CD4-positive, alpha-beta memory T cell (primary cell): ENCODE data around the gene EML5. TPM values are rescaled to one million over a fixed set of nuclear protein-coding genes. Genes with fewer than 3 reads are reported as not detected.
"Not testable (repeated sequence)": the region's sequence is repeated elsewhere in the genome, so short reads cannot be mapped to it uniquely, and the experiment has no call there.

Source experiments
- CTCF ChIA-PET: fragments of 350-600 bp; sonication (Branson Sonifier 250); formaldehyde crosslinking; loops from one replicate; lab custom pipeline; 2021; ENCODE audit warnings: inconsistent platforms; ENCODE audit not compliant: partially characterized antibody; lab: Charles Lee
- POLR2A ChIA-PET: fragments of 350-600 bp; sonication (Branson Sonifier 250); formaldehyde crosslinking; loops from one replicate; lab custom pipeline; 2021; ENCODE audit not compliant: partially characterized antibody; lab: Charles Lee
- DNase-seq, 5 donors: peaks; one replicate each; pipeline versions ENCODE4 v3.0.0 to v3.0.0-alpha.2; 2020 to 2022; ENCODE audit warnings: mixed read lengths in 1 of 5
- H3K27ac ChIP-seq: one replicate; pipeline ENCODE4 v1.7.0; 2013; ENCODE audit warnings: low read depth, low read length
- H3K27me3 ChIP-seq: 2 replicates; pipeline ENCODE4 v1.7.0; 2013; ENCODE audit warnings: mild to moderate bottlenecking, low read length, moderate library complexity; ENCODE audit not compliant: insufficient read depth
- H3K36me3 ChIP-seq: 2 replicates; pipeline ENCODE4 v1.7.0; 2013; ENCODE audit warnings: mild to moderate bottlenecking, low read length, moderate library complexity; ENCODE audit not compliant: insufficient read depth
- H3K4me1 ChIP-seq: 2 replicates; pipeline ENCODE4 v1.7.0; 2013; ENCODE audit warnings: mild to moderate bottlenecking, low read length, moderate library complexity; ENCODE audit not compliant: insufficient read depth
- H3K4me3 ChIP-seq, 2 donors: one replicate each; pipeline ENCODE4 v1.7.0; 2013; ENCODE audit warnings: low read length in 2 of 2, mild to moderate bottlenecking in 1 of 2
- H3K9me3 ChIP-seq, 2 donors: one replicate each; pipeline ENCODE4 v1.7.0; 2013; ENCODE audit warnings: low read length in 2 of 2, control low read depth in 1 of 2; ENCODE audit not compliant: control insufficient read depth in 1 of 2
- H3K27ac Mint-ChIP-seq, 7 donors: one replicate each; pipeline ENCODE4 v1.8.0; 2020 to 2021; ENCODE audit warnings: mixed read lengths in 7 of 7, mild to moderate bottlenecking in 6 of 7, inconsistent platforms in 3 of 7, moderate library complexity in 3 of 7
- H3K27me3 Mint-ChIP-seq, 2 donors: one replicate each; pipeline ENCODE4 v1.8.0; 2020 to 2021; ENCODE audit warnings: mixed read lengths in 2 of 2
- H3K36me3 Mint-ChIP-seq, 2 donors: one replicate each; pipeline ENCODE4 v1.8.0; 2020 to 2021; ENCODE audit warnings: mixed read lengths in 2 of 2, inconsistent platforms in 1 of 2, mild to moderate bottlenecking in 1 of 2
- H3K4me1 Mint-ChIP-seq, 4 donors: one replicate each; pipeline ENCODE4 v1.8.0; 2020 to 2021; ENCODE audit warnings: mixed read lengths in 4 of 4, mild to moderate bottlenecking in 1 of 4
- H3K4me3 Mint-ChIP-seq, 8 donors: one replicate each; pipeline ENCODE4 v1.8.0; 2020 to 2021; ENCODE audit warnings: mixed read lengths in 8 of 8, mild to moderate bottlenecking in 7 of 8, moderate library complexity in 6 of 8, inconsistent platforms in 3 of 8
- H3K9me3 Mint-ChIP-seq, 8 donors: one replicate each; pipeline ENCODE4 v1.8.0; 2020 to 2021; ENCODE audit warnings: mixed read lengths in 8 of 8, mild to moderate bottlenecking in 5 of 8, inconsistent platforms in 3 of 8, moderate library complexity in 1 of 8
- intact Hi-C: fragments of 100-400 bp; cut with micrococcal nuclease; formaldehyde crosslinking; loops from one replicate; pipeline ENCODE4 v1.15.1; 2023
- polyA plus RNA-seq, 2 donors: library from polyadenylated mRNA; unstranded; fragments of 300-500 nt; fragmentation: Illumina TruSeq; gene quantifications; one replicate each; pipeline ENCODE4 v1.2.3, GENCODE V29; 2021
- total RNA-seq, 2 experiments: library from RNA; stranded (reverse); gene quantifications; one replicate each; pipeline ENCODE4 v1.2.3, GENCODE V29; 2021

EML5 gene
- total and polyA plus RNA-seq, 4 experiments from 2014 or later: 0.46 to 5.6 (median 3.1) TPM

DNA sequence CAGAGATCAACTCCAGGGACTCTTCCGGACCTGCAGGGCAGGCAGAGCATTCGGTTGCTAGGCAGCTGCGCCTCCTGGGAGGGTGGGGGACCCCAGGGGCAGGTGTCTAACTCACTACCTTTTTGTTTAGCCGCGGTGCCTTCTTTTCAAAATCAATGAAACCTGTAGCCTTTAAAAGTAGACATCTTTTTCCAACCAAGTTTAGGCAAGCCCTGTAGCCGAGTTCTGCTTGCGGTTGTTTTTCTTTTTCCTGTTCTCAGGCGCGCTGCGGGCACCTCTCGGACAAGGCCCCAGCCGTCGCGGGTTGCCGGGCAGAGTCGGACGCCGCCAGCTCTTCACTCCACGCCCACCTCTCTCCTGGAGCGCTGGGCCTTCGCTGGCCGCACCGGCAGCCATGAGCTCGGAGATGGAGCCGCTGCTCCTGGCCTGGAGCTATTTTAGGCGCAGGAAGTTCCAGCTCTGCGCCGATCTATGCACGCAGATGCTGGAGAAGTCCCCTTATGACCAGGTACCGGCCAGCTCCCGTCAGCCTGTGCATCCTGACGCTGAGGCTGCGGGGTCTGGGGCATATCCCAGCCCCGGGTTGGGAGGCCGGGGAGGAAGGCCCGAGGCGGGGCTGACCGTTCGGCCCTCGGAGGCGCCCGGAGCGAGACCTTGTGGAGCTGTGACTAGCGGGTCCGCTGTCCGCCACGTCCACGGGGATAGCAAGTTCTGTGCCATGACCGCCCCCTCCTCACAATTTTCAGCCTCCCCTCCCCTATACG is 31.7 kb upstream of the EML5 start, which contains the start of gene TTC8:
Gene TTC8 (plus strand): TSS at position 338 of the 764 bp plus-strand sequence. CDS start 57 bp downstream, at position 395.
- Histone ChIP-seq H3K27me3 (no peaks in the 10 kb centered on the region), H3K9me3 (no peaks in the 10 kb centered on the region), H3K4me1 (peaks cover 11% of the 10 kb centered on the region), H3K36me3 (no peaks in the 10 kb centered on the region), H3K4me3 (peak within 1 kb of the TSS; percentile 60 to 67), H3K27ac (peak within 1 kb of the TSS; percentile 66)
- peaks cover 0 to 8% of the 10 kb centered on the region in 2 donors for H3K27me3 Mint-ChIP-seq
- intact Hi-C loops: loop anchor here (1.0 to 10.0 kb wide), 4 partner anchors 32 to 1506 kb away; partner anchors contain the start of genes EFCAB11, EML5, NRDE2 and TDP1
- H3K36me3 Mint-ChIP-seq: peaks cover 0 to 1% of the 10 kb centered on the region in 2 donors
- peak within 1 kb of the TSS; percentile 86 to 95 (median 90) for H3K4me3 Mint-ChIP-seq
- ChIA-PET POLR2A (interaction anchor here (0.7 to 2.2 kb wide), 5 partner anchors 12 to 1131 kb away, joined by 3 to 28 read pairs (median 3); partner anchors contain the start of genes EML5, GALC and TDP1), CTCF (interaction anchor here (0.9 to 1.8 kb wide), 2 partner anchors 32 to 33 kb away, joined by 3 to 6 read pairs; partner anchors contain the start of gene EML5)
- H3K4me1 Mint-ChIP-seq: peaks cover 5 to 14% (median 11%) of the 10 kb centered on the region in 4 donors
- H3K9me3 Mint-ChIP-seq: no peaks in the 10 kb centered on the region
- H3K27ac Mint-ChIP-seq: peak within 1 kb of the TSS; percentile 97 to 100 (median 99)
- peak; percentile 88 to 92 (median 90) for DNase-seq

GRCh38 chr14:88823968-88824313 is 31.2 kb upstream of the EML5 start:
- no peak for DNase-seq
- Mint-ChIP-seq H3K27ac (peak overlapping the region; percentile 97 to 100 (median 99)), H3K27me3 (peaks cover 3 to 12% of the 10 kb centered on the region in 2 donors), H3K4me1 (peaks cover 5 to 14% (median 11%) of the 10 kb centered on the region in 4 donors), H3K9me3 (no peaks in the 10 kb centered on the region), H3K36me3 (peaks cover 0 to 1% of the 10 kb centered on the region in 2 donors), H3K4me3 (peak overlapping the region; percentile 86 to 95 (median 90))
- Histone ChIP-seq H3K27ac (peak overlapping the region; percentile 66), H3K4me1 (peaks cover 11% of the 10 kb centered on the region), H3K9me3 (no peaks in the 10 kb centered on the region), H3K27me3 (no peaks in the 10 kb centered on the region), H3K36me3 (no peaks in the 10 kb centered on the region), H3K4me3 (peak overlapping the region; percentile 60 to 67)
- CTCF ChIA-PET: interaction anchor here (0.9 to 1.8 kb wide), 2 partner anchors 31 to 32 kb away, joined by 3 to 6 read pairs; partner anchors contain the start of gene EML5
- POLR2A ChIA-PET: interaction anchor here (0.7 to 2.2 kb wide), 5 partner anchors 12 to 1132 kb away, joined by 3 to 28 read pairs (median 3); partner anchors contain the start of genes EML5, GALC and TDP1
- intact Hi-C loops: loop anchor here (1.0 to 10.0 kb wide), 4 partner anchors 32 to 1507 kb away; partner anchors contain the start of genes EFCAB11, EML5, NRDE2 and TDP1

DNA sequence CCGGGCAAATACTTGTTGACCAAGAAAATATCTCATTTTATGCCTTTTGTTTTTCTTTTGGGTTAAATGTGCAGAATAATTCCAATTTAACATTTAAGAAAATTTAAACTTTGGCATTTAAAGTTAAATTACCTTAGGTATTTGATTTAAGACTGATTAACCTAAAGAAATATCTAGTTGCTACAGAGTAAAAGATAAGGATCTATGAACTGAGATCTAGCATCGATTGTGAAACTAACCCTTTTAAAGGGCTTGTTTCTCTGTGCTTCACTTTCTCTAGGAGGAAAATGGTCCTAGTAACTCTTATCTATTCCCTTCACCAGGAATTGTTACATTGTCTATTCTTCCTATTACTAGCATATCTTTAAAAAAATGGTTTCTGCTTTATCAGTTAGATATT is 29.1 kb upstream of the EML5 start:
- Mint-ChIP-seq H3K4me3 (no peak overlapping the region), H3K27me3 (peaks cover 16 to 23% of the 10 kb centered on the region in 2 donors), H3K9me3 (no peaks in the 10 kb centered on the region), H3K27ac (no peak overlapping the region), H3K36me3 (peaks cover 0 to 1% of the 10 kb centered on the region in 2 donors), H3K4me1 (peaks cover 5 to 14% (median 11%) of the 10 kb centered on the region in 4 donors)
- Histone ChIP-seq H3K4me3 (no peak overlapping the region), H3K36me3 (no peaks in the 10 kb centered on the region), H3K27me3 (no peaks in the 10 kb centered on the region), H3K4me1 (peaks cover 11% of the 10 kb centered on the region), H3K27ac (no peak overlapping the region), H3K9me3 (no peaks in the 10 kb centered on the region)
- intact Hi-C loops: loop anchor here (10.0 kb wide), 1 partner anchor 1133 kb away; the partner anchor contains the start of genes EFCAB11 and TDP1
- POLR2A ChIA-PET: no interaction called here
- no peak for DNase-seq
- CTCF ChIA-PET: no interaction called here

- Histone ChIP-seq H3K27ac (no peak overlapping the region), H3K27me3 (no peaks in the 10 kb centered on the region), H3K4me1 (peaks cover 11% of the 10 kb centered on the region), H3K36me3 (no peaks in the 10 kb centered on the region), H3K4me3 (no peak overlapping the region), H3K9me3 (no peaks in the 10 kb centered on the region)
- POLR2A ChIA-PET: no interaction called here
- intact Hi-C loops: loop anchor here (10.0 kb wide), 1 partner anchor 1133 kb away; the partner anchor contains the start of genes EFCAB11 and TDP1
- Mint-ChIP-seq H3K4me3 (no peak overlapping the region), H3K4me1 (peaks cover 5 to 14% (median 11%) of the 10 kb centered on the region in 4 donors), H3K27me3 (peaks cover 16 to 23% of the 10 kb centered on the region in 2 donors), H3K9me3 (no peaks in the 10 kb centered on the region), H3K27ac (no peak overlapping the region), H3K36me3 (peaks cover 0 to 1% of the 10 kb centered on the region in 2 donors)
- CTCF ChIA-PET: no interaction called here
- DNase-seq: no peak
Observed at GRCh38 chr14:88821378-88821777, 28.6 kb upstream of the EML5 start.

- H3K27ac ChIP-seq, CTCF ChIA-PET, POLR2A ChIA-PET, H3K9me3 ChIP-seq, H3K4me3 ChIP-seq, H3K27ac Mint-ChIP-seq, H3K36me3 ChIP-seq, H3K4me1 ChIP-seq, H3K4me1 Mint-ChIP-seq, H3K27me3 ChIP-seq, H3K36me3 Mint-ChIP-seq, DNase-seq, H3K9me3 Mint-ChIP-seq, H3K4me3 Mint-ChIP-seq: not testable (repeated sequence)
- intact Hi-C loops: loop anchor here (10.0 kb wide), 1 partner anchor 1135 kb away; the partner anchor contains the start of genes EFCAB11 and TDP1
- peaks cover 21 to 27% of the 10 kb centered on the region in 2 donors for H3K27me3 Mint-ChIP-seq
Observed at GRCh38 chr14:88819674-88820073, 26.9 kb upstream of the EML5 start.

GRCh38 chr14:88818018-88818417 is 25.3 kb upstream of the EML5 start:
- no peaks in the 10 kb centered on the region for H3K36me3 ChIP-seq
- H3K27ac ChIP-seq: no peak overlapping the region
- no peak overlapping the region for H3K4me3 ChIP-seq
- ChIA-PET CTCF (interaction anchor here (0.7 kb wide), 1 partner anchor 122 kb away, joined by 4 read pairs; no protein-coding TSS in a partner anchor), POLR2A (no interaction called here)
- H3K27ac Mint-ChIP-seq: no peak overlapping the region
- intact Hi-C loops: no loop called here
- H3K9me3 ChIP-seq: no peaks in the 10 kb centered on the region
- H3K36me3 Mint-ChIP-seq: no peaks in the 10 kb centered on the region
- no peak for DNase-seq
- peaks cover 21 to 27% of the 10 kb centered on the region in 2 donors for H3K27me3 Mint-ChIP-seq
- H3K9me3 Mint-ChIP-seq: no peaks in the 10 kb centered on the region
- H3K4me3 Mint-ChIP-seq: no peak overlapping the region
- H3K4me1 ChIP-seq: no peaks in the 10 kb centered on the region
- no peaks in the 10 kb centered on the region for H3K4me1 Mint-ChIP-seq
- H3K27me3 ChIP-seq: no peaks in the 10 kb centered on the region

GRCh38 chr14:88815980-88816379 is 23.2 kb upstream of the EML5 start:
- Mint-ChIP-seq H3K4me3 (no peak overlapping the region), H3K27ac (no peak overlapping the region), H3K9me3 (no peaks in the 10 kb centered on the region), H3K36me3 (no peaks in the 10 kb centered on the region), H3K4me1 (no peaks in the 10 kb centered on the region), H3K27me3 (peaks cover 24 to 32% of the 10 kb centered on the region in 2 donors)
- no peak overlapping the region for H3K27ac ChIP-seq
- ChIA-PET CTCF (no interaction called here), POLR2A (no interaction called here)
- H3K4me3 ChIP-seq: no peak overlapping the region
- no peaks in the 10 kb centered on the region for H3K9me3 ChIP-seq
- DNase-seq: no peak
- H3K4me1 ChIP-seq: no peaks in the 10 kb centered on the region
- intact Hi-C loops: no loop called here
- no peaks in the 10 kb centered on the region for H3K36me3 ChIP-seq
- H3K27me3 ChIP-seq: no peaks in the 10 kb centered on the region
